ENCODE measurements around the gene FES. TPM values are rescaled to one million over a fixed set of nuclear protein-coding genes. Genes with fewer than 3 reads are reported as not detected.

Gene FES
- 3.3 and 4.7 TPM in 2 replicates for total RNA-seq (2014; rRNA removed; shearing (Covaris generic))
- total RNA-seq (2022): 3.0 and 3.2 TPM in 2 replicates
- percentile 35 among the genes with signal in this experiment for Bru-seq, nascent RNA
- BruChase-seq, experiment 1, labeled RNA remaining after a 6-hour chase: percentile 36 among the genes with signal in this experiment
- BruChase-seq, experiment 2, labeled RNA remaining after a 2-hour chase: percentile 34 among the genes with signal in this experiment
- long read RNA-seq, partial matches to known transcripts: 17 of 24 reads
- long read RNA-seq, other reads (novel, unspliced or antisense): 7 of 24 reads

GRCh38 chr15:90883976-90884718, at the start of gene FES:
Gene FES (plus strand): TSS chr15:90884504. CDS start chr15:90885046, 542 bp downstream.
- DNase-seq (ENCODE audit: low spot score): no peak
- TF ChIP-seq CTCF (conservative IDR thresholded peaks at IDR 0.05; ENCODE audit: low read length) (no peak), EZH2phosphoT487 (IDR thresholded peaks at IDR 0.05; ENCODE audit: borderline replicate concordance, low read depth, low read length) (no peak)
- Histone ChIP-seq H3K36me3 (ENCODE audit: insufficient read depth, low read length) (no peaks in the 10 kb centered on the region), H3K4me1 (ENCODE audit: insufficient read depth, low read length, poor library complexity, severe bottlenecking) (peaks cover 12% of the 10 kb centered on the region), H3K79me2 (ENCODE audit: insufficient read depth, low read depth, low read length) (no peaks in the 10 kb centered on the region), H3K4me3 (ENCODE audit: low read depth, low read length, poor library complexity, severe bottlenecking) (no peak within 1 kb of the TSS), H3K4me2 (ENCODE audit: low read length) (no peak within 1 kb of the TSS), H3K9me3 (ENCODE audit: low read length) (no peaks in the 10 kb centered on the region), H3K9me2 (ENCODE audit: insufficient read depth, low read length) (no peaks in the 10 kb centered on the region), H3K27ac (ENCODE audit: low read depth, low read length, poor library complexity, severe bottlenecking) (no peak within 1 kb of the TSS), H2AFZ (ENCODE audit: low read length) (no peak within 1 kb of the TSS), H4K20me1 (ENCODE audit: insufficient read depth, low read length) (no peaks in the 10 kb centered on the region)
- no TSS peak for BruUV-seq (replicated peaks)
- CTCF ChIA-PET (ENCODE audit: unreplicated experiment): no interaction called here
- POLR2A ChIA-PET: no interaction called here
- intact Hi-C loops (cut with micrococcal nuclease; ENCODE audit: unreplicated experiment): no loop called here

GRCh38 chr15:90834626-90835025, 49.7 kb upstream of the FES start:
- H3K36me3 ChIP-seq (ENCODE audit: insufficient read depth, low read length): no peaks in the 10 kb centered on the region
- no peaks in the 10 kb centered on the region for H3K79me2 ChIP-seq (ENCODE audit: insufficient read depth, low read depth, low read length)
- ChIA-PET POLR2A (no interaction called here), CTCF (ENCODE audit: unreplicated experiment) (no interaction called here)
- H3K9me2 ChIP-seq (ENCODE audit: insufficient read depth, low read length): no peaks in the 10 kb centered on the region
- H4K20me1 ChIP-seq (ENCODE audit: insufficient read depth, low read length): no peaks in the 10 kb centered on the region
- peaks cover 23% of the 10 kb centered on the region for H3K4me1 ChIP-seq (ENCODE audit: insufficient read depth, low read length, poor library complexity, severe bottlenecking)
- DNase-seq (ENCODE audit: low spot score): no peak
- no peak overlapping the region for H3K4me2 ChIP-seq (ENCODE audit: low read length)
- BruUV-seq (replicated peaks): no TSS peak
- no peak overlapping the region for H3K27ac ChIP-seq (ENCODE audit: low read depth, low read length, poor library complexity, severe bottlenecking)
- no peak overlapping the region for H2AFZ ChIP-seq (ENCODE audit: low read length)
- no peak overlapping the region for H3K4me3 ChIP-seq (ENCODE audit: low read depth, low read length, poor library complexity, severe bottlenecking)
- intact Hi-C loops (cut with micrococcal nuclease; ENCODE audit: unreplicated experiment): no loop called here
- no peaks in the 10 kb centered on the region for H3K9me3 ChIP-seq (ENCODE audit: low read length)
- no peak for TF ChIP-seq CTCF (conservative IDR thresholded peaks at IDR 0.05; ENCODE audit: low read length)
- no peak for TF ChIP-seq EZH2phosphoT487 (IDR thresholded peaks at IDR 0.05; ENCODE audit: borderline replicate concordance, low read depth, low read length)

Data from OCI-LY7 (cell line).